HEK293T (cell line): ENCODE data around the gene FHOD1.

Experiments used
- CTCF ChIA-PET: fragments of 350-600 bp; formaldehyde crosslinking; extraction: SDS; loops from one replicate; lab custom pipeline; 2021; ENCODE audit warnings: antibody characterized with exemption, inconsistent platforms; lab: Yijun Ruan, JAX
- POLR2A ChIA-PET: fragments of 350-600 bp; formaldehyde crosslinking; extraction: SDS; loops from one replicate; lab custom pipeline; 2020; ENCODE audit warnings: antibody characterized with exemption, inconsistent platforms; lab: Yijun Ruan, JAX
- DNase-seq: peaks from one replicate; pipeline ENCODE4 v3.0.0; 2012; ENCODE audit warnings: mixed read lengths; ENCODE audit errors: extremely low spot score
- ARNT ChIP-seq: fragments of 450-650 bp; IDR thresholded peaks from 2 replicates; pipeline ENCODE4 v1.6.1; 2017; ENCODE audit warnings: mild to moderate bottlenecking
- BHLHE40 ChIP-seq: fragments of 450-650 bp; IDR thresholded peaks from 2 replicates; pipeline ENCODE4 v1.6.1; 2016; ENCODE audit warnings: mild to moderate bottlenecking, moderate library complexity, borderline replicate concordance
- CTBP1 ChIP-seq: fragments of 450-650 bp; IDR thresholded peaks from 2 replicates; pipeline ENCODE4 v1.6.1; 2016; ENCODE audit warnings: borderline replicate concordance
- ELF4 ChIP-seq: fragments of 450-650 bp; IDR thresholded peaks from 2 replicates; pipeline ENCODE4 v1.6.1; 2017; ENCODE audit warnings: antibody characterized with exemption
- FOXA1 ChIP-seq: fragments of 450-650 bp; IDR thresholded peaks from 2 replicates; pipeline ENCODE4 v1.6.1; 2016; ENCODE audit warnings: mild to moderate bottlenecking
- FOXK2 ChIP-seq: fragments of 450-650 bp; IDR thresholded peaks from 2 replicates; pipeline ENCODE4 v1.6.1; 2016; ENCODE audit warnings: mild to moderate bottlenecking
- FOXM1 ChIP-seq: fragments of 450-650 bp; IDR thresholded peaks from 2 replicates; pipeline ENCODE4 v1.6.1; 2017; ENCODE audit warnings: mild to moderate bottlenecking, borderline replicate concordance
- HDGF ChIP-seq: fragments of 450-650 bp; IDR thresholded peaks from 2 replicates; pipeline ENCODE4 v1.6.1; 2017; ENCODE audit warnings: antibody characterized with exemption, borderline replicate concordance
- L3MBTL2 ChIP-seq: fragments of 450-650 bp; conservative IDR thresholded peaks from 2 replicates; pipeline ENCODE4 v1.6.1; 2016; ENCODE audit warnings: mild to moderate bottlenecking
- LEF1 ChIP-seq: fragments of 450-650 bp; IDR thresholded peaks from 2 replicates; pipeline ENCODE4 v1.6.1; 2017; ENCODE audit warnings: mild to moderate bottlenecking, borderline replicate concordance
- NFRKB ChIP-seq: fragments of 450-650 bp; IDR thresholded peaks from 2 replicates; pipeline ENCODE4 v1.6.1; 2016; ENCODE audit warnings: mild to moderate bottlenecking, moderate library complexity
- SP1 ChIP-seq: fragments of 450-650 bp; IDR thresholded peaks from 2 replicates; pipeline ENCODE4 v1.6.1; 2017
- SUZ12 ChIP-seq: fragments of 450-650 bp; IDR thresholded peaks from 2 replicates; pipeline ENCODE4 v1.6.1; 2016; ENCODE audit warnings: mild to moderate bottlenecking
- TARDBP ChIP-seq: fragments of 450-650 bp; IDR thresholded peaks from 2 replicates; pipeline ENCODE4 v1.6.1; 2016
- ZNF384 ChIP-seq: fragments of 450-650 bp; IDR thresholded peaks from 2 replicates; pipeline ENCODE4 v1.6.1; 2016
- TF ChIP-seq, protein P1 (sequence below): fragments of 450-650 bp; IDR thresholded peaks from 2 replicates; pipeline ENCODE4 v1.6.1; 2016

FHOD1 gene

DNA sequence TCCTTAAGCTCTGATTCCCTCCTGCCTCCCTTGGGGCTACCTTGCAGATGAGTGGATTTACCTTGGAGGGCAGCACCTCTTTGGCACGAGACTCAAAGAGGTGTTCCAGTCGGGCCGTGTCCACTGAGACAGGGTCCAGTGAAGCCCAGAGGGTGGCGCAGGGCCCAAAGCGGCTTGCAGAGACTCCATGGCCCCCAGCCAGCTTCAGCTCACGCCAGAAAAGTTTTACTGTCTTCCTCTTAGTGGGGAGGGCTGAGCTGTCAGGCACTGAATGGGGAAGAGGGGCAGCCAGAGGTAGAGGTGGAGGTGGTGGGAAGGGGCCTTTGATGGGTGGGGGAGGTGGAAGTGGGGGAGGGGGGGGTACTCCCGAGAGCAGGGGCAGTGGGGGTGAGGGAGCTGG is 13.7 kb downstream of the FHOD1 start:
- POLR2A ChIA-PET, result interaction anchor here (0.7 to 0.9 kb wide), 2 partner anchors 9 to 11 kb away, joined by 3 to 4 read pairs; no protein-coding TSS in a partner anchor
- DNase-seq, result no peak
- CTCF ChIA-PET, result no interaction called here
- TF ChIP-seq L3MBTL2 (no peak), FOXA1 (no peak), FOXM1 (no peak), ARNT (no peak), SP1 (no peak), LEF1 (no peak), BHLHE40 (no peak), ELF4 (no peak), ZNF384 (no peak), CTBP1 (no peak), SUZ12 (no peak)
- TF ChIP-seq, protein P1, sequence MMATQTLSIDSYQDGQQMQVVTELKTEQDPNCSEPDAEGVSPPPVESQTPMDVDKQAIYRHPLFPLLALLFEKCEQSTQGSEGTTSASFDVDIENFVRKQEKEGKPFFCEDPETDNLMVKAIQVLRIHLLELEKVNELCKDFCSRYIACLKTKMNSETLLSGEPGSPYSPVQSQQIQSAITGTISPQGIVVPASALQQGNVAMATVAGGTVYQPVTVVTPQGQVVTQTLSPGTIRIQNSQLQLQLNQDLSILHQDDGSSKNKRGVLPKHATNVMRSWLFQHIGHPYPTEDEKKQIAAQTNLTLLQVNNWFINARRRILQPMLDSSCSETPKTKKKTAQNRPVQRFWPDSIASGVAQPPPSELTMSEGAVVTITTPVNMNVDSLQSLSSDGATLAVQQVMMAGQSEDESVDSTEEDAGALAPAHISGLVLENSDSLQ, result no peak

DNA sequence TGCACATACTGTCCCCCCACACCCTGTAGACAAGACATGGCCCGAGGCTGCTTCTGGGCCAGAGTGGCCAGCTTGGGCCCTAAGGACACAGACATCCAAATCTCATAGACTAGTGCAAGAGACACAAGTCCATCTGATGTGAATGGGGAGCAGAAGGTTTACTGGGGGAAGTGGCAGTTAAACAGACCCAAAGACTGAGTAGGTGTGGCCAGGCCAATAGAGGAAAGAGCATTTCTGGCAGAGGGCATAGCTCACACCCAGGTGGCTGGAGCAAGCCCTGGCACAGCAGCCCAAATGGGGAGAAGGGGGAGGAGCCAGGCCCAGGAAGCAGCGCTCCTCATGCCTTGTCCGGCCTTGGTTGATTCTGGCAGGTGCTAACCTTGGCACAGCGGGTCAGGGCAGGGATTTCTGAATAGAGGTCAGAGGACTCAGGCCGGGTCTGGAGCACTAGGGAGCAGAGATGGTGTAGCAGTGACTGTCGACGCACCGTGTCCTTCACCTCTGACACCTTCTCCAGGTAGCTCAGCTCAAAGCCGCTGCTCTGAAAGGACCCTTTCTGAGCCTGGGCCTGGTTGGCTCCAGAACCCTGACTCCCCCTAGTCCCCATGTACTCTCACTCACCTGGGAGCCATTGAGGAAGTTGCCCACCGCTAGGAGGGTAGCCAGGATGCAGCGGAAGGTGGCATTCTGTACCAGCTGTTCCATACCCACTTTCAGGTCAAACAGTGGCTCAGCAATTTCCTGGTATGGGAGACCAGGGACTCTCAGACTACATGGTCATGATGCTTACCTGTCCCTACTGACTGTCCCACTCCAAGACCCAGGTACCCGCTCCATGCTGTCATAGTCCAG is 16.2 kb downstream of the FHOD1 start:
- ChIA-PET POLR2A (interaction anchor here (1.5 to 1.9 kb wide), 2 partner anchors 12 to 15 kb away, joined by 4 to 5 read pairs; no protein-coding TSS in a partner anchor), CTCF (no interaction called here)
- no peak for TF ChIP-seq NFRKB
- no peak for TF ChIP-seq ZNF384
- TF ChIP-seq ARNT, result no peak
- TF ChIP-seq FOXA1, result no peak
- TF ChIP-seq, protein P1, result no peak
- TF ChIP-seq LEF1, result no peak
- no peak for TF ChIP-seq HDGF
- TF ChIP-seq ELF4, result no peak
- TF ChIP-seq CTBP1, result no peak
- no peak for TF ChIP-seq SP1
- no peak for TF ChIP-seq FOXM1
- TF ChIP-seq BHLHE40, result no peak
- no peak for TF ChIP-seq FOXK2
- TF ChIP-seq TARDBP, result no peak
- TF ChIP-seq L3MBTL2, result no peak
- no peak for DNase-seq

DNA sequence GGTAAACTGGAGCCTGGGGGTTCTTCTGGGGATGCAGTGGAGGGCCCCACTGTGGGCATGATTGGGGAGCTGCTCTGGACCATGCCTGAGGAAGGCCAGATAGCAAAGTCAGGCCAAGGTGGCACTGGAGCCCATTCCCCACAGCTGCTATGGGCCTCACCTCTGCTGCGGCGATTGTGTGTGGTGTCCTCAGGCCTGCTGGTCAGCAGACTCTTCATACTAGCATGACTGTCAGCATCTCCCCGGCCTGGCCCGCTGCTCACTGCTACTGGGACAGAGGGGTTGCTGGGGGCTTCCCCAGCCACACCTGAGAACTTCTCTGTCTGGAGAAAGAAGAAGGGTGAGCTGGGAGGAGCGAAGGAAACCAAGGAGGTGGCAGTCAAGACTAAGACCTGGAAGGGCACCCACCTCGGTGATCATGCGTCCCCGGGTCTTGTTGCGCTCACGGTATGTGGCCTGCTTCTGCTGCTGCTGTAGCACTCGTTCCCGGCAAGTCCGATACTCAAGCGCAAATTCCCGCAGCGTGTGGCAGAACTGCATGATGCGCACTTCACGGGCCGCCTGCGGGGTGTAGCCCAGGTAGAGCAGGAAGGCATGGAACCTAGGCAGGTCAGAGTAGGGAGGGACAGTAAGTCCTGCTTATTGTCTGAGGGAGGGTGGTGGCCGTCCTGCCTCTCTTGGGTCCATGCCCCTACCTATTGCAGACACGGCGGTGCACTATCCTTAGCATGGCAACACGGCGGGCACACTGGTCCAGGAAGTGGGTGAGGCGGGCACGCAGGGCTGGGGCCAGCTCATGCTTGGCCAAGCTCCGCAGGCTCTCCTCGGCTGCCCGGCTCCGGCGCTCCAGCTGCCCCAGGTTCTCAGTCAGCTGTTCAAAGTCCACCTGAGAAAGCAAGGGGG is 17.1 kb downstream of the FHOD1 start:
- no peak for DNase-seq
- POLR2A ChIA-PET, result interaction anchor here (0.8 to 1.9 kb wide), 2 partner anchors 14 to 16 kb away, joined by 4 to 5 read pairs; no protein-coding TSS in a partner anchor
- CTCF ChIA-PET, result no interaction called here
- TF ChIP-seq FOXA1, result no peak
- TF ChIP-seq HDGF, result no peak
- TF ChIP-seq FOXM1, result no peak
- no peak for TF ChIP-seq BHLHE40
- TF ChIP-seq NFRKB, result no peak
- no peak for TF ChIP-seq CTBP1

DNA sequence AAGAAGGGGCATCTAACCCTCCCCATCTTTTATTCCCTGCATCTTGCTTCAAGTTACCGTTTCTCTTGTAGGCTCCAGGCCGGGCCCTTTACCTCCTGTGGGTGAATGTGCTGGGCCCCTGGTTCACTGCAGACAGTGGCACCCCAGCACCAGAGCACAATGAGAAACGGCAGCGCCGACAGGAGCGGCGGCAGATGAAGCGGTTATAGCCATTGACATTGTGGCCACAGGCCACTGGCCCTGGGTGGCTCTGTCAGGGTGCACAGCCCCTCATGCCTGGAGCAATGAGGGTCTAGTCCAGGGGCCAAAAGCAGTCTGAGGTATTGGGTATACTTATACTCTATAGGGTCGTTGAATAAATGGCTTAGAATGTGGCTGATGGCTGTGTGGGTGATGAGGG is 18.4 kb downstream of the FHOD1 start:
- POLR2A ChIA-PET, result interaction anchor here (1.0 to 1.6 kb wide), 2 partner anchors 11 to 17 kb away, joined by 3 to 8 read pairs; no protein-coding TSS in a partner anchor
- TF ChIP-seq ARNT (no peak), CTBP1 (no peak), ZNF384 (no peak), BHLHE40 (no peak), SP1 (no peak), FOXK2 (no peak), HDGF (no peak), ELF4 (no peak), SUZ12 (no peak), TARDBP (no peak), NFRKB (no peak), L3MBTL2 (no peak), FOXA1 (no peak), FOXM1 (no peak), LEF1 (no peak)
- TF ChIP-seq, protein P1, result no peak
- CTCF ChIA-PET, result no interaction called here
- DNase-seq, result no peak

DNA sequence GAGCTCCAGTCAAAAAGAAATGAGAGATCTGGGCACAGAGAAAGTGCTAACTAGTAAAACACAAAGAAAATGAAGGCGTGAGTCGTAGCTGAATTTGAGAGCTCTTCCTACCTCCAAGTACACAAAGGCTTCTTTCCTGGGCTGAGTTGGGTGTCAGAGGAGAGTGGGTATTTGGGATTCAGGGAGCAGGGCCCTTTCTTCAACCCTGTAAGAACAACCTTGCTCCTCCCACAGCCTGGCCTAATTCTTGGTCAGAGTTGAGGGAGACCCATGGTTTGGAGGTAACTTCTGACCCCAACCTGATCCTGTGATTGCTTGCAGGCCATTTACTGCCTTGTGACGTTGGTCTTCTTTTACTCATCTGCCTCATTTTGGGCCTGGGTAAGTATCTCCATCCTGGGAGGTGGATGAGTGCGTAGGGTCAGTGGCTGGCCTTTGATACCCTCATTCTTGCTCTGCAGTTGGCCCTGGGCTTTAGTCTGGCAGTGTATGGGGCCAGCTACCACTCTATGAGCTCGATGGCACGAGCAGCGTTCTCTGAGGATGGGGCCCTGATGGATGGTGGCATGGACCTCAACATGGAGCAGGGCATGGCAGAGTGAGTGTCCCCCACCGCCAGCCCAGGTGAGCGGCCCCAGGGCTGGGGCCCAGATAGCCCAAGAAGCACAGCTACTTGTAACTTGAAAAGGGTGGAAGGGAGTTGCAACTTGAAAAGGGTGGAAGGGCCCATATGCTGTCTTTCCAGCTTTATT is 19.1 kb downstream of the FHOD1 start:
- no peak for DNase-seq
- CTCF ChIA-PET, result interaction anchor here (0.8 kb wide), 1 partner anchor 35 kb away, joined by 3 read pairs; no protein-coding TSS in a partner anchor
- TF ChIP-seq HDGF, result no peak
- no peak for TF ChIP-seq BHLHE40
- TF ChIP-seq TARDBP, result no peak
- TF ChIP-seq NFRKB, result no peak
- TF ChIP-seq CTBP1, result no peak
- TF ChIP-seq L3MBTL2, result no peak
- no peak for TF ChIP-seq FOXA1
- TF ChIP-seq, protein P1, result no peak
- no peak for TF ChIP-seq LEF1
- POLR2A ChIA-PET, result interaction anchor here (1.0 to 2.4 kb wide), 9 partner anchors 8 to 58 kb away, joined by 3 to 22 read pairs (median 8); partner anchors contain the start of genes FHOD1, NOL3, PLEKHG4 and SLC9A5
